ENCODE results near the gene ASNSD1.
"Not testable (repeated sequence)": the region's sequence is repeated elsewhere in the genome, so short reads cannot be mapped to it uniquely, and the experiment has no call there.

Gene ASNSD1

DNA sequence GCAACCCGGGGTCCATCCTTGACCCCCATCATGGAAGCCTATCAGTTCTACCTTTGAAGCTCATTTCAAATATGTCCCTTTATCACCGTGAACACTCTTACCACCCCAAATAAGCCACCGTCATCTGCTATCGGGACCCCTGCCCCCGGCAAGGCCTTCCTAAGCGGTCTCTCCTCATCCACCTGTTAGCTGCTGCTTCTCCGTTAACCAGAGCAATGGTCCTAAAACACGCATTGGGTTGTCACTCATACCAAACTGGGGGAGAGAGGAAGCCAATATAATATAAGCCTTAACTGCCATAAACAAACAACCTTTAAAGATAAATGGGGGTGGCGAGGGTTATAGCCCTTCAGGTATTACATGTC lies 680 bp downstream of the ASNSD1 start:
- ChIA-PET POLR2A (interaction anchor here (1.1 to 1.5 kb wide), 2 partner anchors 10 to 12 kb away, joined by 4 to 5 read pairs; no protein-coding TSS in a partner anchor), CTCF (interaction anchor here (1.0 to 9.9 kb wide), 15 partner anchors 12 to 410 kb away, joined by 3 to 186 read pairs (median 10); partner anchors contain the start of genes ANKAR and OSGEPL1)

DNA sequence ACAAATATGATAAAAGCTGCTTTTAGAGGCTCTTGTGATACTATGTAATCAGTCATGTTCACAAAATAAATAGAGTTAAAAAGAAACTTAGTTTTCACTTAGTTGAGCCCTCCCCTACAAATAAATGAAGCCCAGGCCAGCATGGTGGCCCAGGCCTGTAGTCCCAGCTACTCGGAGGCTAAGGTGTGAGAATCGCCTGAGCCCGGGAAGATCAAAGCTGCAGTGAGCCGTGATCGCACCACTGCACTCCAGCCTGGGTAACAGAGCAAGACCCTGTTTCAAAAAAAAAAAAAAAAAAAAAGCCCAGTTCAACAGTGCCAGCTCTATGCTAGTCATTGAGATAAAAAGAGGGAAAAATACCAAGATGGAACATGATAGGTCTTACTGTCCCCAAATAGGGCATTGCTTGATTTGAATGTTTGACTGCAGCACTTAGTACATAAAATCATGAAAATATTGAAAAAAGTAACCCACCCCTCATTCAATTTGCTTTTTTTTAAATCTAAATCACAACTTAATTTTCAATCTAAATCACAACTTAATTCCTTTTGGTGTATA lies 1.5 kb downstream of the ASNSD1 start:
- TF ChIP-seq, protein P1, sequence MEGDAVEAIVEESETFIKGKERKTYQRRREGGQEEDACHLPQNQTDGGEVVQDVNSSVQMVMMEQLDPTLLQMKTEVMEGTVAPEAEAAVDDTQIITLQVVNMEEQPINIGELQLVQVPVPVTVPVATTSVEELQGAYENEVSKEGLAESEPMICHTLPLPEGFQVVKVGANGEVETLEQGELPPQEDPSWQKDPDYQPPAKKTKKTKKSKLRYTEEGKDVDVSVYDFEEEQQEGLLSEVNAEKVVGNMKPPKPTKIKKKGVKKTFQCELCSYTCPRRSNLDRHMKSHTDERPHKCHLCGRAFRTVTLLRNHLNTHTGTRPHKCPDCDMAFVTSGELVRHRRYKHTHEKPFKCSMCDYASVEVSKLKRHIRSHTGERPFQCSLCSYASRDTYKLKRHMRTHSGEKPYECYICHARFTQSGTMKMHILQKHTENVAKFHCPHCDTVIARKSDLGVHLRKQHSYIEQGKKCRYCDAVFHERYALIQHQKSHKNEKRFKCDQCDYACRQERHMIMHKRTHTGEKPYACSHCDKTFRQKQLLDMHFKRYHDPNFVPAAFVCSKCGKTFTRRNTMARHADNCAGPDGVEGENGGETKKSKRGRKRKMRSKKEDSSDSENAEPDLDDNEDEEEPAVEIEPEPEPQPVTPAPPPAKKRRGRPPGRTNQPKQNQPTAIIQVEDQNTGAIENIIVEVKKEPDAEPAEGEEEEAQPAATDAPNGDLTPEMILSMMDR (IDR thresholded peaks at IDR 0.05; ENCODE audit: insufficient read depth, low read length, missing control alignments): no peak
- POLR2A ChIA-PET: interaction anchor here (1.5 kb wide), 1 partner anchor 11 kb away, joined by 4 read pairs; no protein-coding TSS in a partner anchor
- CTCF ChIA-PET: interaction anchor here (1.1 to 9.9 kb wide), 8 partner anchors 11 to 409 kb away, joined by 3 to 186 read pairs (median 37); partner anchors contain the start of genes ANKAR and OSGEPL1
- peak overlapping the region; percentile 100 for H3K4me3 ChIP-seq (ENCODE audit: low read depth, low read length)
- no peak for DNase-seq (ENCODE audit: low read depth, low spot score)

More for the DNA sequence above, 680 bp downstream of the ASNSD1 start:
- H3K4me3 ChIP-seq (ENCODE audit: low read depth, low read length): peak overlapping the region; percentile 100
- DNase-seq (ENCODE audit: low read depth, low spot score): no peak
- TF ChIP-seq, protein P1 (IDR thresholded peaks at IDR 0.05; ENCODE audit: insufficient read depth, low read length, missing control alignments): no peak

DNA sequence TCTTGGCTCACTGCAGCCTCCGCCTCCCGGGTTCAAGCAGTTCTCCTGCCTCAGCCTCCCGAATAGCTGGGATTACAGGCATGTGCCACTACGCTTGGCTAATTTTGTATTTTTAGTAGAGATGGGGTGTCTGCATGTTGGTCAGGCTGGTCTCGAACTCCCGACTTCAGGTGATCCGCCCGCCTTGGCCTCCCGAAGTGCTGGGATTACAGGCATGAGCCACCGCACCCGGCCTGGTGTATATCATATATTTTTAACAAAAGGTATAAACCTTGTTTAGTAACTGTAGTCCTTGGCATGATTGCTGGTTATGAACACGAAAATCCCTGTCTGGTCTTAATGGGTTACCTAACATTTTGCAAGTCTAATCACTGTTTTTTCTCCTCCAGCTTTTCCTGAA lies 2.1 kb downstream of the ASNSD1 start:
- DNase-seq (ENCODE audit: low read depth, low spot score); POLR2A ChIA-PET; H3K4me3 ChIP-seq (ENCODE audit: low read depth, low read length): not testable (repeated sequence)
- CTCF ChIA-PET: interaction anchor here (1.1 to 9.9 kb wide), 5 partner anchors 11 to 96 kb away, joined by 3 to 186 read pairs (median 118); partner anchors contain the start of gene ANKAR

DNA sequence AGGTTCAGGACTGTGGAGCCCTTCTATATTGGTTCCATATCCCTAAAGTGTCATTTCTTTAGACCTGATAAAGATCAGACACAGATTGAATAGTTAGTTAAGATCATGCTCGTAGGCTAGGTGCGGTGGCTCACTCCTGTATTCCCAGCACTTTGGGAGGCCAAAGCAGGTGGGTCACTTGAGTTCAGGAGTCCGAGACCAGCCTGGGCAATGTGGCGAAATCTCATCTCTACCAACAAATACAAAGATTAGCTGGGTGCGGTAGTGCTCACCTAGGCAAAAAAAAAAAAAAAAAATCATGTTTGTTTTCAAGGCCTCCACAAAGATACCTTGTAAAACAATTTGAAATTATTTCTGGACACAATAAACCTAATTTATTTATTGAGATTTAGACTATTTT lies 8.7 kb downstream of the ASNSD1 start:
- POLR2A ChIA-PET: no interaction called here
- no peak overlapping the region for H3K4me3 ChIP-seq (ENCODE audit: low read depth, low read length)
- CTCF ChIA-PET: interaction anchor here (1.2 to 9.1 kb wide), 3 partner anchors 8 to 29 kb away, joined by 3 to 186 read pairs (median 4); partner anchors contain the start of gene ASNSD1
- TF ChIP-seq, protein P1 (IDR thresholded peaks at IDR 0.05; ENCODE audit: insufficient read depth, low read length, missing control alignments): no peak
- DNase-seq (ENCODE audit: low read depth, low spot score): no peak

DNA sequence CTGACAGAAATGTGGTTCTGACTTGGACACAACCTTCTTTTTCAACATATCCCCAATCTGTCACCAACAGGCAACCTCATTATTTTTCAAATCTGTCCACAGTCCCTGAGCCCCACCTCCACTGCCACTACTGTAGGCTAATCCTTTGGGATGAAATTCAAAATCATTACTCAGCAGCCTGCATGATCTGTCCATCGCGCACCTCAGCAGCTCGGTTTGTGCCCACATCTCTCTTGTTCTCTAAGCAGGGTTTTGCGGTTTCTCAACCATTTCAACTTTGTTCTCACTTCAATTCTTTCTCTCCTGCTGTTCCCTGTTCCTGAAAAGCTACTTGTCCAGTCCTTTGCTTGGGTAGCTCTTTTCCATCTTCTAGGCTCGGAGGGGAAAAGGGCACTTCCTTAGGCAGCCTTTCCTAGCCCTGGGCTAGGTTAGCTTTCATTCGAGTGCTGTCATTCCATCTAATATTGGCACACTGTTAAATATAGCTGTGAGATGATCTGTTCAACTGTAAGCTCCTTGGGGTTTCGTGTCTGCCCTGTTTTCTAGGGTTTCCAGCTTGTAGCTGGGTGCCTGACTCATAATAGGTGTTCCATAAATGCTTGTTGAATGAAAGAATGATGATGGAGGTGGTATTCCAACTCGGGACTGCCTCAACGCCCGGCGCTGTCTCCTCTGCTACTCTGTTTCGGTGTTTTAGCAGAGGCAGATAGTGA lies 12.6 kb downstream of the ASNSD1 start:
- ChIA-PET POLR2A (interaction anchor here (0.8 kb wide), 2 partner anchors 9 to 12 kb away, joined by 4 to 5 read pairs; no protein-coding TSS in a partner anchor), CTCF (interaction anchor here (0.8 to 9.1 kb wide), 10 partner anchors 9 to 397 kb away, joined by 3 to 186 read pairs (median 6); partner anchors contain the start of genes ASNSD1 and OSGEPL1)
- DNase-seq (ENCODE audit: low read depth, low spot score): no peak
- TF ChIP-seq, protein P1 (IDR thresholded peaks at IDR 0.05; ENCODE audit: insufficient read depth, low read length, missing control alignments): no peak
- peak overlapping the region; percentile 77 for H3K4me3 ChIP-seq (ENCODE audit: low read depth, low read length)

DNA sequence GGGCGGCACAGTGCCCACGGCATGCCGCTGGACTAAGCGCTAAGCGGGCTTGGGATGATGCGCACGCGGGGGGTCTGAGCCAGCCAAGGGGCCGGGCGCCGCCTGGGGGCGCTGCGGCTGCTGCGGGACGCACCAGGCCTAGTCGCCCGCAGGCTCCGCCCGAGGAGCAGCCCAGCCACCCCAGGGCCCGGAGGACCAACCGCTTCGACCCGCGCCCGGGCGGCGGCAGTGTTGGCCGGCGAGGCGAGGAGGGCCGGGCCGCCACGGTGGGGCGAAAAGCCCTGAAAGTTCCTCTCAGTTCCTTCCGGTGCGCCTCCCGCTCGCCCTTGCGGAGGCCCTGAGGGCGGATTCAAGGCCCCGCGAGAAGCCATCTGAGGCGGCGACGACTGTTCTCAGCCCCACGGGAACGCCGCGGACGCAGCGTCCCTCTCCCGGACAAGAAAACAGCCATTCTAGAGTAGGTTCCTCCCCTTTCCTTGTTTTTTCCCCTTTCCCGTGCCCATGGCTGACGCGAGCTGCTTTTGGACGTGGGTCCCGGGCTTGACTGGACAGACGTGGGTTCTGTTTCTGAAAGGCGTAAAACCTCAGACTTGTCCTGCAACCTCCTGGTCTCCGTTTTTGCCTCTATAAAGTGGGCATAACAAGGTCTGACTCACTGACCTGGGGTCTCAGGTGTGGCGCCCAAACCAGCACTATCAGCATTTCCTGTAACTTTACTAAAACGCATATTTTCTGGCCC lies 13.3 kb downstream of the ASNSD1 start, which contains the start of gene ANKAR:
TSS of gene ANKAR (plus strand) at position 297 of the 739 bp plus-strand sequence. CDS start 1,821 bp downstream, outside the sequence.
- ChIA-PET POLR2A (interaction anchor here (0.8 kb wide), 2 partner anchors 9 to 13 kb away, joined by 4 to 5 read pairs; no protein-coding TSS in a partner anchor), CTCF (interaction anchor here (0.8 to 9.1 kb wide), 11 partner anchors 9 to 832 kb away, joined by 3 to 186 read pairs (median 6); partner anchors contain the start of genes ASNSD1 and OSGEPL1)
- TF ChIP-seq, protein P1 (IDR thresholded peaks at IDR 0.05; ENCODE audit: insufficient read depth, low read length, missing control alignments): peak; percentile 88
- DNase-seq (ENCODE audit: low read depth, low spot score): peak; percentile 24
- H3K4me3 ChIP-seq (ENCODE audit: low read depth, low read length): peak within 1 kb of the TSS; percentile 77

All from AG04449 (cell line).